ENCODE results near the gene FAM110A. TPM values are rescaled to one million over a fixed set of nuclear protein-coding genes. Genes with fewer than 3 reads are reported as not detected.
A peak's percentile ranks its signal among the peaks of the same experiment; 100 is the strongest.
"Not testable (repeated sequence)": the region's sequence is repeated elsewhere in the genome, so short reads cannot be mapped to it uniquely, and the experiment has no call there.

FAM110A gene
- total RNA-seq, 1 experiment from 2014 or later = 2.6 TPM

- in situ Hi-C loops (cut with HindIII; ENCODE audit: low pct_unique_long_range_greater_than_20kb, low sequenced_read_pairs) = no loop called here
- no peak for DNase-seq (ENCODE audit: low read depth, low spot score)
These were observed 12.3 kb upstream of the FAM110A start for GRCh38 chr20:821046-821730.

GRCh38 chr20:821731-822065 lies 11.8 kb upstream of the FAM110A start:
- in situ Hi-C loops (cut with HindIII; ENCODE audit: low pct_unique_long_range_greater_than_20kb, low sequenced_read_pairs) = no loop called here

GRCh38 chr20:822651-823573 lies 10.6 kb upstream of the FAM110A start:
- no peak for DNase-seq (ENCODE audit: low read depth, low spot score)
- in situ Hi-C loops (cut with HindIII; ENCODE audit: low pct_unique_long_range_greater_than_20kb, low sequenced_read_pairs) = no loop called here

More at GRCh38 chr20:821731-822065, 11.8 kb upstream of the FAM110A start:
- DNase-seq (ENCODE audit: low read depth, low spot score) = no peak

GRCh38 chr20:823574-823902 lies 10.0 kb upstream of the FAM110A start:
- in situ Hi-C loops (cut with HindIII; ENCODE audit: low pct_unique_long_range_greater_than_20kb, low sequenced_read_pairs) = no loop called here
- no peak for DNase-seq (ENCODE audit: low read depth, low spot score)

- DNase-seq (ENCODE audit: low read depth, low spot score) = no peak
- in situ Hi-C loops (cut with HindIII; ENCODE audit: low pct_unique_long_range_greater_than_20kb, low sequenced_read_pairs) = no loop called here
These were observed 9.0 kb upstream of the FAM110A start for GRCh38 chr20:824490-824889.

- no peak for DNase-seq (ENCODE audit: low read depth, low spot score)
- in situ Hi-C loops (cut with HindIII; ENCODE audit: low pct_unique_long_range_greater_than_20kb, low sequenced_read_pairs) = no loop called here
These were observed 8.6 kb upstream of the FAM110A start for GRCh38 chr20:824916-825315.

- in situ Hi-C loops (cut with HindIII; ENCODE audit: low pct_unique_long_range_greater_than_20kb, low sequenced_read_pairs) = no loop called here
These were observed 7.6 kb upstream of the FAM110A start for GRCh38 chr20:825710-826421.

GRCh38 chr20:826695-827323 lies 6.7 kb upstream of the FAM110A start:
- DNase-seq (ENCODE audit: low read depth, low spot score) = no peak
- in situ Hi-C loops (cut with HindIII; ENCODE audit: low pct_unique_long_range_greater_than_20kb, low sequenced_read_pairs) = no loop called here

More at GRCh38 chr20:825710-826421, 7.6 kb upstream of the FAM110A start:
- peak; percentile 24 for DNase-seq (ENCODE audit: low read depth, low spot score)

GRCh38 chr20:827981-828380 lies 5.5 kb upstream of the FAM110A start:
- in situ Hi-C loops (cut with HindIII; ENCODE audit: low pct_unique_long_range_greater_than_20kb, low sequenced_read_pairs) = not testable (repeated sequence)

GRCh38 chr20:828987-829386 lies 4.5 kb upstream of the FAM110A start:
- no peak for DNase-seq (ENCODE audit: low read depth, low spot score)
- in situ Hi-C loops (cut with HindIII; ENCODE audit: low pct_unique_long_range_greater_than_20kb, low sequenced_read_pairs) = no loop called here

More at GRCh38 chr20:827981-828380, 5.5 kb upstream of the FAM110A start:
- DNase-seq (ENCODE audit: low read depth, low spot score) = not testable (repeated sequence)

- no peak for DNase-seq (ENCODE audit: low read depth, low spot score)
- in situ Hi-C loops (cut with HindIII; ENCODE audit: low pct_unique_long_range_greater_than_20kb, low sequenced_read_pairs) = no loop called here
These were observed 4.0 kb upstream of the FAM110A start for GRCh38 chr20:829551-829950.

GRCh38 chr20:830011-830521 lies 3.4 kb upstream of the FAM110A start:
- no peak for DNase-seq (ENCODE audit: low read depth, low spot score)
- in situ Hi-C loops (cut with HindIII; ENCODE audit: low pct_unique_long_range_greater_than_20kb, low sequenced_read_pairs) = no loop called here

GRCh38 chr20:831251-831650 lies 2.3 kb upstream of the FAM110A start:
- in situ Hi-C loops (cut with HindIII; ENCODE audit: low pct_unique_long_range_greater_than_20kb, low sequenced_read_pairs) = no loop called here
- no peak for DNase-seq (ENCODE audit: low read depth, low spot score)

- DNase-seq (ENCODE audit: low read depth, low spot score) = no peak
- in situ Hi-C loops (cut with HindIII; ENCODE audit: low pct_unique_long_range_greater_than_20kb, low sequenced_read_pairs) = no loop called here
These were observed 1.6 kb upstream of the FAM110A start for GRCh38 chr20:831956-832355.

GRCh38 chr20:833121-833449 lies 430 bp upstream of the FAM110A start:
- in situ Hi-C loops (cut with HindIII; ENCODE audit: low pct_unique_long_range_greater_than_20kb, low sequenced_read_pairs) = no loop called here
- DNase-seq (ENCODE audit: low read depth, low spot score) = no peak

GRCh38 chr20:834151-834746 lies 734 bp downstream of the FAM110A start:
- in situ Hi-C loops (cut with HindIII; ENCODE audit: low pct_unique_long_range_greater_than_20kb, low sequenced_read_pairs) = no loop called here

GRCh38 chr20:835608-836045 lies 2.1 kb downstream of the FAM110A start:
- in situ Hi-C loops (cut with HindIII; ENCODE audit: low pct_unique_long_range_greater_than_20kb, low sequenced_read_pairs) = no loop called here
- DNase-seq (ENCODE audit: low read depth, low spot score) = no peak

More at GRCh38 chr20:834151-834746, 734 bp downstream of the FAM110A start:
- no peak for DNase-seq (ENCODE audit: low read depth, low spot score)

All from SK-MEL-5 (cell line).